Measurements from ENCODE around the gene TMEM223.

TMEM223 gene

GRCh38 chr11:62796281-62796680, 4.5 kb upstream of the TMEM223 start:
- TF ChIP-seq CTCF (IDR thresholded peaks at IDR 0.05; ENCODE audit: low read depth, low read length), result no peak
- no peak for DNase-seq (ENCODE audit: low read depth in 2 of 2)
- H3K4me3 ChIP-seq (replicated peaks in 1 of 2; ENCODE audit: low read depth in 2 of 2, low read length in 2 of 2), result no peak overlapping the region

GRCh38 chr11:62794201-62794775, 2.5 kb upstream of the TMEM223 start:
- no peak overlapping the region for H3K4me3 ChIP-seq (replicated peaks in 1 of 2; ENCODE audit: low read depth in 2 of 2, low read length in 2 of 2)
- no peak for DNase-seq (ENCODE audit: low read depth in 2 of 2)

GRCh38 chr11:62792202-62792575, 383 bp upstream of the TMEM223 start:
- DNase-seq (ENCODE audit: low read depth in 2 of 2), result no peak

More at GRCh38 chr11:62794201-62794775, 2.5 kb upstream of the TMEM223 start:
- no peak for TF ChIP-seq CTCF (IDR thresholded peaks at IDR 0.05; ENCODE audit: low read depth, low read length)

GRCh38 chr11:62789576-62789975, 2.2 kb downstream of the TMEM223 start:
- no peak for TF ChIP-seq CTCF (IDR thresholded peaks at IDR 0.05; ENCODE audit: low read depth, low read length)
- no peak for DNase-seq (ENCODE audit: low read depth in 2 of 2)
- no peak overlapping the region for H3K4me3 ChIP-seq (replicated peaks in 1 of 2; ENCODE audit: low read depth in 2 of 2, low read length in 2 of 2)

More at GRCh38 chr11:62792202-62792575, 383 bp upstream of the TMEM223 start:
- peak overlapping the region in 1 of 2 donors; percentile 95 for H3K4me3 ChIP-seq (replicated peaks in 1 of 2; ENCODE audit: low read depth in 2 of 2, low read length in 2 of 2)
- TF ChIP-seq CTCF (IDR thresholded peaks at IDR 0.05; ENCODE audit: low read depth, low read length), result no peak

GRCh38 chr11:62788991-62789390, 2.8 kb downstream of the TMEM223 start:
- no peak for DNase-seq (ENCODE audit: low read depth in 2 of 2)
- TF ChIP-seq CTCF (IDR thresholded peaks at IDR 0.05; ENCODE audit: low read depth, low read length), result no peak
- no peak overlapping the region for H3K4me3 ChIP-seq (replicated peaks in 1 of 2; ENCODE audit: low read depth in 2 of 2, low read length in 2 of 2)

GRCh38 chr11:62787005-62787759, 4.6 kb downstream of the TMEM223 start, which contains the start of gene TMEM179B:
Gene TMEM179B, plus strand, starts transcription at chr11:62787402. Its CDS starts 30 bp downstream, at chr11:62787432.
- DNase-seq (ENCODE audit: low read depth in 2 of 2), result peak; percentile 98 to 99
- peak within 1 kb of the TSS; percentile 82 to 95 for H3K4me3 ChIP-seq (replicated peaks in 1 of 2; ENCODE audit: low read depth in 2 of 2, low read length in 2 of 2)
- peak; percentile 73 for TF ChIP-seq CTCF (IDR thresholded peaks at IDR 0.05; ENCODE audit: low read depth, low read length)

All from cardiac fibroblast (primary cell).